Measurements from ENCODE around the gene LAMA3. TPM values are rescaled to one million over a fixed set of nuclear protein-coding genes. Genes with fewer than 3 reads are reported as not detected.

LAMA3 gene
- total and polyA plus RNA-seq, 10 donors: 1.3 to 7.1 (median 3.0) TPM

DNA sequence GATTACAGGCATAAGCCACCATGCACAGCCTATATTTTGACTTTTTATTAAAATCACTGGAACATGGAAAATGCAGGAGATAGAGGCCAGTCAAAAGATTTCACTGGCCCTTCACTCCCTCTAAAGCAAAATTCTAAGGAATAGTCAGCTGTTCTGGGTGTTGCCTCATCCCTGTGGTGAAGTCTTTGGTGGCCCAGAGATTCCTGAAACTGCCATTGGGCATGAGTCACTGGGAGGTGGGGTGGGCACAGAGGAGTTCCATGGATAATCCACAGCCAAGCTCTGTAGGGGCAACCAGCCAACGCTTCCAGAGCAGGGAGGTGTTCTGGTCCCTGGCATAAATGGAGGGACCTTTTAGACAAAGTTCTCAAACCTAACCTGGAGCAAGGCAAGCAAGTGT, 235.6 kb downstream of the LAMA3 start:
- 86 to 100% (median 95%) methylated on average over 1 of the region's 1 CpG for WGBS, 5 donors
- H3K4me3 ChIP-seq: no peak overlapping the region
- no peaks in the 10 kb centered on the region for H3K36me3 ChIP-seq
- no peak for DNase-seq
- H3K4me1 ChIP-seq: no peaks in the 10 kb centered on the region
- intact Hi-C loops (cut with DNase I; ENCODE audit: low total_unique reads): no loop called here
- no peaks in the 10 kb centered on the region for H3K9me3 ChIP-seq
- no peaks in the 10 kb centered on the region for H3K27me3 ChIP-seq (replicated peaks in 1 of 7)
- no peak overlapping the region for H3K27ac ChIP-seq
- no peak for TF ChIP-seq POLR2AphosphoS5 (IDR thresholded peaks at IDR 0.05)
- TF ChIP-seq, protein P1, sequence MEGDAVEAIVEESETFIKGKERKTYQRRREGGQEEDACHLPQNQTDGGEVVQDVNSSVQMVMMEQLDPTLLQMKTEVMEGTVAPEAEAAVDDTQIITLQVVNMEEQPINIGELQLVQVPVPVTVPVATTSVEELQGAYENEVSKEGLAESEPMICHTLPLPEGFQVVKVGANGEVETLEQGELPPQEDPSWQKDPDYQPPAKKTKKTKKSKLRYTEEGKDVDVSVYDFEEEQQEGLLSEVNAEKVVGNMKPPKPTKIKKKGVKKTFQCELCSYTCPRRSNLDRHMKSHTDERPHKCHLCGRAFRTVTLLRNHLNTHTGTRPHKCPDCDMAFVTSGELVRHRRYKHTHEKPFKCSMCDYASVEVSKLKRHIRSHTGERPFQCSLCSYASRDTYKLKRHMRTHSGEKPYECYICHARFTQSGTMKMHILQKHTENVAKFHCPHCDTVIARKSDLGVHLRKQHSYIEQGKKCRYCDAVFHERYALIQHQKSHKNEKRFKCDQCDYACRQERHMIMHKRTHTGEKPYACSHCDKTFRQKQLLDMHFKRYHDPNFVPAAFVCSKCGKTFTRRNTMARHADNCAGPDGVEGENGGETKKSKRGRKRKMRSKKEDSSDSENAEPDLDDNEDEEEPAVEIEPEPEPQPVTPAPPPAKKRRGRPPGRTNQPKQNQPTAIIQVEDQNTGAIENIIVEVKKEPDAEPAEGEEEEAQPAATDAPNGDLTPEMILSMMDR (IDR thresholded peaks at IDR 0.05 in 8 of 11, conservative IDR thresholded peaks at IDR 0.05 in 3 of 11): no peak
- TF ChIP-seq POLR2A (IDR thresholded peaks at IDR 0.05): no peak

DNA sequence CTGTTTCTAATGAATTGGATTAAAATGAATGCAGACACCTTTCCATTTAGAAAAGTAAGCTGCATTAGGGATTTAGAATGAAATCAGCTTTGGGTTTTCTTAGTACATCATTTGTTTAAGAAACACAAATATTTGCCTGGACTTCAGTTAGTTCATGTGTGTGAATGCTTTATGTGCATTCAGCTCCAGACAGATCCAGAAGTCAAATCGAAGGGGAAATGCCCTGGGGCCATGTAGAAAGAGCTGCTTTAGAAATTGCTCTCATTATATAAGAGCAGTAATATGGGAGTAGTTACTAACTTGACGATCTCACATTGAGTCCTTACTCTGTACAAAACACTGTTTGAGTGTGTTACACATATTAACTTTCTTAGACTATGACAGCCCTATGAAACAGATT, 237.3 kb downstream of the LAMA3 start:
- intact Hi-C loops (cut with DNase I; ENCODE audit: low total_unique reads): no loop called here
- no peak for TF ChIP-seq POLR2A (IDR thresholded peaks at IDR 0.05)
- no peak for TF ChIP-seq POLR2AphosphoS5 (IDR thresholded peaks at IDR 0.05)
- TF ChIP-seq, protein P1 (IDR thresholded peaks at IDR 0.05 in 8 of 11, conservative IDR thresholded peaks at IDR 0.05 in 3 of 11): no peak
- H3K36me3 ChIP-seq: no peaks in the 10 kb centered on the region
- no peaks in the 10 kb centered on the region for H3K27me3 ChIP-seq (replicated peaks in 1 of 7)
- no peaks in the 10 kb centered on the region for H3K9me3 ChIP-seq
- no peak overlapping the region for H3K27ac ChIP-seq
- 71 to 93% (median 92%) methylated on average over 2 of the region's 2 CpGs for WGBS, 5 donors
- no peak overlapping the region for H3K4me3 ChIP-seq
- no peak for DNase-seq
- H3K4me1 ChIP-seq: no peaks in the 10 kb centered on the region

DNA sequence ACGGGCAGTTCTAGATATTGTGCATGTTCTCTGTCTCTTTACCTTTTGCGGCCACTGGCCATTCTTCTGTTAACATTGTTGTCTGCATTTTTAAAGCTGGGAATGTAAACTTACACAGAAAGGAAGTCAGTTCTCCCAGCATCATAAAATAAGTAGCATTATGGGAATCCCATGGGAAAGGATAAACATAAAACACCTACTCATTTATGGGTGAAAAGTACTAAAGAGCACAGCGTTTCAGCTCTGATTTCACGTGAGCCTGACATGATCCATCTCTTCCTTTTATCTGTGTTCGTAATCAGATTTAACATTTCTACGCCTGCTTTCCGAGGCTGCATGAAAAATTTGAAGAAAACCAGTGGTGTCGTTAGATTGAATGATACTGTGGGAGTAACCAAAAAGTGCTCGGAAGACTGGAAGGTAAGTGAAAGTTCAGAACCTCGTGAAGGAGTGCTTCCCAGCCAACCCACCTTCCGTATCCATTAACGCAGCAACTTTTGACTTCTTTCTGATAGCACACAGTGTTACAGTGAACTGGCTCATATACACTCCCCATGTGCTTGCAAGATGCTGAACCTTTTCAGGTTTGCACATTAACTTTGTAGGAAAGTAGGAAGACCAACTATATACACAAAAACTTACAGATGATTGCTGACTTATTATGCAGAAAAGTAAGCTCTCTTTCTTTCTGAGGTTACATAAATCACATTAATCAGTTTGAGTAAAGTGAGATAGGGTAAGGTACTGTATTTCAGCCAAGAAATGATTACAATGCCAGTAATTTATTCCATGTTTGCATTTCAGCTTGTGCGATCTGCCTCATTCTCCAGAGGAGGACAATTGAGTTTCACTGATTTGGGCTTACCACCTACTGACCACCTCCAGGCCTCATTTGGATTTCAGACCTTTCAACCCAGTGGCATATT, 238.8 kb downstream of the LAMA3 start:
- H3K4me3 ChIP-seq: no peak overlapping the region
- H3K27ac ChIP-seq: no peak overlapping the region
- intact Hi-C loops (cut with DNase I; ENCODE audit: low total_unique reads): no loop called here
- WGBS, 5 donors: 91 to 97% (median 93%) methylated on average over 13 of the region's 13 CpGs
- H3K36me3 ChIP-seq: no peaks in the 10 kb centered on the region
- no peak for DNase-seq
- TF ChIP-seq, protein P1 (IDR thresholded peaks at IDR 0.05 in 8 of 11, conservative IDR thresholded peaks at IDR 0.05 in 3 of 11): no peak
- no peak for TF ChIP-seq POLR2A (IDR thresholded peaks at IDR 0.05)
- no peak for TF ChIP-seq POLR2AphosphoS5 (IDR thresholded peaks at IDR 0.05)
- no peaks in the 10 kb centered on the region for H3K9me3 ChIP-seq
- H3K4me1 ChIP-seq: no peaks in the 10 kb centered on the region
- no peaks in the 10 kb centered on the region for H3K27me3 ChIP-seq (replicated peaks in 1 of 7)

DNA sequence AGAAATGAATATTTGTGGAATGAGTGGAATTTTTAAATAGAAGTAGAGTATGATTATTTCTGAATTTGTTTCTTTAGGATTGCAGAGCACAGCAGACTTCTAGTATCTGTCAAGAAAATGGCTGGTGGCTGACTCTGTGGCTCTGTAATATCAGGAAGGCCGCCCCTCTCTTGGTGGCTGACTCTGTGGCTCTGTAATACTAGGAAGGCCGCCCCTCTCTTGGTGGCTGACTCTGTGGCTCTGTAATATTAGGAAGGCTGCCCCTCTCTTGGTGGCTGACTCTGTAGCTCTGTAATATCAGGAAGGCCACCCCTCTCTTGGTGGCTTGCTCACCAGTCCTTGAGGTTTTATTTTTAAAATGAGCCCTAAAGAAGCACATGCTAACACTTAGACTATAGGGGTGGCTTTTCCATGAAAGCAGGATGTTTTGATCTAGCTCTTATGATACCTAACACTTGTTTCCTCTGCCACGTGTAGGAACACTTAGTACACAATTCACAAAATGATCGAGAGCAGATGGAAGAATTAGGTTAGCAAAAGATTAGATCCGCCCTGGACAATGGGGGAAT, 240.2 kb downstream of the LAMA3 start:
- no peaks in the 10 kb centered on the region for H3K27me3 ChIP-seq (replicated peaks in 1 of 7)
- TF ChIP-seq POLR2A (IDR thresholded peaks at IDR 0.05) (no peak), POLR2AphosphoS5 (IDR thresholded peaks at IDR 0.05) (no peak)
- TF ChIP-seq, protein P1 (IDR thresholded peaks at IDR 0.05 in 8 of 11, conservative IDR thresholded peaks at IDR 0.05 in 3 of 11): no peak
- H3K36me3 ChIP-seq: no peaks in the 10 kb centered on the region
- peak overlapping the region in 3 of 8 donors; percentile 35 to 43 (median 42) for H3K27ac ChIP-seq
- peaks cover 0 to 8% (median 3%) of the 10 kb centered on the region in 6 donors for H3K4me1 ChIP-seq
- no peak overlapping the region for H3K4me3 ChIP-seq
- DNase-seq: no peak
- intact Hi-C loops (cut with DNase I; ENCODE audit: low total_unique reads): no loop called here
- 77 to 82% (median 79%) methylated on average over 5 of the region's 5 CpGs for WGBS, 5 donors
- H3K9me3 ChIP-seq: no peaks in the 10 kb centered on the region

Data from spleen (tissue), 11 donors.